ENCODE measurements around the gene KIAA1549. TPM values are rescaled to one million over a fixed set of nuclear protein-coding genes. Genes with fewer than 3 reads are reported as not detected.

KIAA1549 gene
- total RNA-seq, 1 experiment from 2014 or later, result 26.6 TPM

GRCh38 chr7:138918176-138918575 is 63.0 kb downstream of the KIAA1549 start:
- no peak for TF ChIP-seq CTCF (conservative IDR thresholded peaks at IDR 0.05)
- TF ChIP-seq EZH2 (IDR thresholded peaks at IDR 0.05; ENCODE audit: low read depth), result no peak
- no peak overlapping the region for H3K4me2 ChIP-seq
- BruUV-seq (replicated peaks), result no TSS peak
- no peak overlapping the region for H3K4me3 ChIP-seq
- intact Hi-C loops (cut with micrococcal nuclease; ENCODE audit: unreplicated experiment), result no loop called here
- H3K27ac ChIP-seq, result no peak overlapping the region
- no peaks in the 10 kb centered on the region for H4K20me1 ChIP-seq (ENCODE audit: insufficient read depth)
- H3K36me3 ChIP-seq (ENCODE audit: low read depth), result no peaks in the 10 kb centered on the region
- H3K9me2 ChIP-seq (ENCODE audit: insufficient read depth), result no peaks in the 10 kb centered on the region
- H3K79me2 ChIP-seq (ENCODE audit: low read depth), result no peaks in the 10 kb centered on the region
- no peaks in the 10 kb centered on the region for H3K27me3 ChIP-seq (ENCODE audit: insufficient read depth, low read depth)
- H2AFZ ChIP-seq, result no peak overlapping the region
- H3K4me1 ChIP-seq (replicated peaks; ENCODE audit: insufficient read depth), result no peaks in the 10 kb centered on the region
- ChIA-PET CTCF (no interaction called here), POLR2A (ENCODE audit: unreplicated experiment) (no interaction called here)
- H3K9me3 ChIP-seq (ENCODE audit: insufficient read depth, low read depth), result no peaks in the 10 kb centered on the region
- no peak for DNase-seq
- no peaks in the 10 kb centered on the region for H3F3A ChIP-seq (ENCODE audit: insufficient read depth, low read depth)

GRCh38 chr7:138917771-138918170 is 63.4 kb downstream of the KIAA1549 start:
- no peaks in the 10 kb centered on the region for H3K36me3 ChIP-seq (ENCODE audit: low read depth)
- H4K20me1 ChIP-seq (ENCODE audit: insufficient read depth), result no peaks in the 10 kb centered on the region
- H3K4me1 ChIP-seq (replicated peaks; ENCODE audit: insufficient read depth), result no peaks in the 10 kb centered on the region
- H3K9me2 ChIP-seq (ENCODE audit: insufficient read depth), result no peaks in the 10 kb centered on the region
- no peak for TF ChIP-seq EZH2 (IDR thresholded peaks at IDR 0.05; ENCODE audit: low read depth)
- TF ChIP-seq CTCF (conservative IDR thresholded peaks at IDR 0.05), result no peak
- DNase-seq, result no peak
- BruUV-seq (replicated peaks), result no TSS peak
- ChIA-PET POLR2A (ENCODE audit: unreplicated experiment) (no interaction called here), CTCF (no interaction called here)
- no peak overlapping the region for H3K27ac ChIP-seq
- no peaks in the 10 kb centered on the region for H3K27me3 ChIP-seq (ENCODE audit: insufficient read depth, low read depth)
- no peaks in the 10 kb centered on the region for H3K79me2 ChIP-seq (ENCODE audit: low read depth)
- no peak overlapping the region for H3K4me3 ChIP-seq
- no peaks in the 10 kb centered on the region for H3F3A ChIP-seq (ENCODE audit: insufficient read depth, low read depth)
- no peak overlapping the region for H3K4me2 ChIP-seq
- H3K9me3 ChIP-seq (ENCODE audit: insufficient read depth, low read depth), result no peaks in the 10 kb centered on the region
- no peak overlapping the region for H2AFZ ChIP-seq
- intact Hi-C loops (cut with micrococcal nuclease; ENCODE audit: unreplicated experiment), result no loop called here

- ChIA-PET POLR2A (ENCODE audit: unreplicated experiment) (no interaction called here), CTCF (no interaction called here)
- no peak overlapping the region for H3K27ac ChIP-seq
- no peaks in the 10 kb centered on the region for H3K36me3 ChIP-seq (ENCODE audit: low read depth)
- no peak for DNase-seq
- H3K4me2 ChIP-seq, result no peak overlapping the region
- TF ChIP-seq EZH2 (IDR thresholded peaks at IDR 0.05; ENCODE audit: low read depth) (no peak), CTCF (conservative IDR thresholded peaks at IDR 0.05) (no peak)
- H3K9me2 ChIP-seq (ENCODE audit: insufficient read depth), result no peaks in the 10 kb centered on the region
- H3F3A ChIP-seq (ENCODE audit: insufficient read depth, low read depth), result no peaks in the 10 kb centered on the region
- H2AFZ ChIP-seq, result no peak overlapping the region
- TSS peak; percentile 25 for BruUV-seq (replicated peaks)
- H3K9me3 ChIP-seq (ENCODE audit: insufficient read depth, low read depth), result no peaks in the 10 kb centered on the region
- H3K79me2 ChIP-seq (ENCODE audit: low read depth), result no peaks in the 10 kb centered on the region
- H3K4me1 ChIP-seq (replicated peaks; ENCODE audit: insufficient read depth), result no peaks in the 10 kb centered on the region
- H3K4me3 ChIP-seq, result no peak overlapping the region
- no peaks in the 10 kb centered on the region for H4K20me1 ChIP-seq (ENCODE audit: insufficient read depth)
- intact Hi-C loops (cut with micrococcal nuclease; ENCODE audit: unreplicated experiment), result no loop called here
- H3K27me3 ChIP-seq (ENCODE audit: insufficient read depth, low read depth), result no peaks in the 10 kb centered on the region
Observed at GRCh38 chr7:138916731-138917130, 64.5 kb downstream of the KIAA1549 start.
